AG04449 (cell line): ENCODE measurements around the gene DTNBP1.

Source experiments
- CTCF ChIA-PET: fragments of 350-600 bp; formaldehyde crosslinking; extraction: SDS; loops from one replicate; lab custom pipeline; 2021; ENCODE audit warnings: antibody characterized with exemption; lab: Yijun Ruan, JAX
- POLR2A ChIA-PET: fragments of 400-600, 350-600 bp; formaldehyde crosslinking; extraction: SDS; loops from one replicate; lab custom pipeline; 2020; ENCODE audit warnings: antibody characterized with exemption, inconsistent platforms; lab: Yijun Ruan, JAX
- DNase-seq: peaks from one replicate; pipeline ENCODE4 v3.0.0-alpha.2; 2010; ENCODE audit warnings: low read depth, low spot score
- H3K4me3 ChIP-seq: 2 replicates; pipeline ENCODE4 v1.5.1; 2011; ENCODE audit warnings: low read depth, mild to moderate bottlenecking, control low read depth, low read length
- TF ChIP-seq, protein P1 (sequence below): IDR thresholded peaks from one replicate; pipeline ENCODE4 v1.5.1; 2011; ENCODE audit warnings: mild to moderate bottlenecking, moderate library complexity, low read length, control low read depth, inconsistent platforms; ENCODE audit not compliant: insufficient read depth; ENCODE audit errors: missing control alignments

The DTNBP1 gene

DNA sequence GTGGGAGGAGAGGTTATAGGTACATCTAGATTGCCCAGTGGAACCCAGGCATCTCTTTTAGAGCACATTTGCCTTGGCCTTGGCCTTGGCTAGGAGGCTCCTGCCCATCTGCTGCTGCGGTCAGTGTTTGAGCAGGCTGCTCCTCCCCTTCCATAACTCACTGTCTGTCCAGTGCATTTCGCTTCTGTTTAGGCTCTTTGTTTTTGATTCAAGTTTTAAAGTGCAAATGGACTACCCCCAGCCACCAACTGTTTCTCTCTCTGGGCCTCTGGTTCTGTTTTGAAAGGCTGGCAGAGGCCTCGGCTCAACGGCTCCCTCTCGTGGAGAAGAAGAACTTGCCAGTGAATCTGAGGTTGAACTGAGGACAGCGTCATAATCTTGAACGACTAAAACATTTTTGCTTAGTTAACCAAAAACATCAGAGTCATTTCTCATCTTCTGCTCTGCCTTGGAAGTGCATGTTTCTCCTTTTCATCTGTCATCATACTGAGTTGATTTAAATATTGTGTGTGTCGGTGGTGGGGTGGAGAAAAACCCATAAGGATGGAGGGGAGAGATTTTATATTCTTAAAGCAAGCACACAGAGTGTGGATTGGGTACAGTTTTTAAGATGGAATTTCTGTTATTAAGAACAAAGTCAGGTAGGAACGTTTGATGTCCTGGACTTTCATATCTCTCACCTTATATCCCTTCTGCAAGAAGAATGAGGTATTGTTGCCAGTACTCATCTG lies 171.4 kb downstream of the DTNBP1 start:
- DNase-seq = peak; percentile 50
- TF ChIP-seq, protein P1, sequence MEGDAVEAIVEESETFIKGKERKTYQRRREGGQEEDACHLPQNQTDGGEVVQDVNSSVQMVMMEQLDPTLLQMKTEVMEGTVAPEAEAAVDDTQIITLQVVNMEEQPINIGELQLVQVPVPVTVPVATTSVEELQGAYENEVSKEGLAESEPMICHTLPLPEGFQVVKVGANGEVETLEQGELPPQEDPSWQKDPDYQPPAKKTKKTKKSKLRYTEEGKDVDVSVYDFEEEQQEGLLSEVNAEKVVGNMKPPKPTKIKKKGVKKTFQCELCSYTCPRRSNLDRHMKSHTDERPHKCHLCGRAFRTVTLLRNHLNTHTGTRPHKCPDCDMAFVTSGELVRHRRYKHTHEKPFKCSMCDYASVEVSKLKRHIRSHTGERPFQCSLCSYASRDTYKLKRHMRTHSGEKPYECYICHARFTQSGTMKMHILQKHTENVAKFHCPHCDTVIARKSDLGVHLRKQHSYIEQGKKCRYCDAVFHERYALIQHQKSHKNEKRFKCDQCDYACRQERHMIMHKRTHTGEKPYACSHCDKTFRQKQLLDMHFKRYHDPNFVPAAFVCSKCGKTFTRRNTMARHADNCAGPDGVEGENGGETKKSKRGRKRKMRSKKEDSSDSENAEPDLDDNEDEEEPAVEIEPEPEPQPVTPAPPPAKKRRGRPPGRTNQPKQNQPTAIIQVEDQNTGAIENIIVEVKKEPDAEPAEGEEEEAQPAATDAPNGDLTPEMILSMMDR = peak; percentile 88
- ChIA-PET CTCF (interaction anchor here (0.9 to 2.0 kb wide), 20 partner anchors 9 to 1280 kb away, joined by 3 to 6 read pairs (median 4); no protein-coding TSS in a partner anchor), POLR2A (no interaction called here)
- H3K4me3 ChIP-seq = no peak overlapping the region

DNA sequence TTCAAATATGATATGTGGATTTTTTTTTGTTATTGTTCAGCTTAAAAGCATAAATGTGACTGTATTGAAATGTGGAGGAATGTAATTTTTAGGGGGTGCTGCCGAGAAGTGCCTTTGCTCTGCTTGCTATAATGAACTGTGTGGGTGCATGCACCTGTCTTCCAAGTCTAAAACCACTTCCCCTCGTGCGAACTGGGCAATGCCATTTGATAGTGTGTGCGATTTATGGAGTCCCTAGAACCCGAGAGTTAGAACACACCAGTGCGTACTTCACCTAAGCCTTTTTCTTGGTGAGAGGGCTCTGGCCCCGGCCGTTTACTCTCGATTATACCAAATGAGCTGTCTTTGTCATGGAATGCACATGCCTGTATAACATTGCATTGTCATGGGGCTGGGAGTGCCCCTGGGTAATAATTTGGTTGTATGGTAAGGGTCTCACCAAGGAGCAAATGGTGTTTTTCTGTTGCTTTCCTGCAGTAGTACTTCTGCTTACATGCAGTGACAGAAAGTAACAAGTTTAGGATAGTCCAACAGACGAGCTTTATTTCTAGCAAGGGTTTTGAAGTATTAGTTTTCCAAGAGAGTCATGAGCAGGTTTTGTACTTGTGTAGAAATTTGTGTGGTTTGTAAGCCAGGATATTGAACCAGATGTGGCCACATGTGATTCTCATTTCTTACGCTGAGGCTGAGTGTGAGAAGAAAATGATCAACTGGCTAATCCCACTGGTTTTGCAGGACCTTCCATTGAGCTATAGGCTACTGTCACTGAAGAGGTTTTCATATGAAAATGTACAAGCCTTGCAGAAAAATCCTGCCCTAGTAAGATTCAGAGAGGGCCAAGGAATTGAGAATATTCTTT lies 172.4 kb downstream of the DTNBP1 start:
- TF ChIP-seq, protein P1 = no peak
- ChIA-PET CTCF (interaction anchor here (0.8 to 2.0 kb wide), 17 partner anchors 8 to 1361 kb away, joined by 3 to 6 read pairs (median 4); no protein-coding TSS in a partner anchor), POLR2A (no interaction called here)
- H3K4me3 ChIP-seq = no peak overlapping the region
- DNase-seq = no peak

DNA sequence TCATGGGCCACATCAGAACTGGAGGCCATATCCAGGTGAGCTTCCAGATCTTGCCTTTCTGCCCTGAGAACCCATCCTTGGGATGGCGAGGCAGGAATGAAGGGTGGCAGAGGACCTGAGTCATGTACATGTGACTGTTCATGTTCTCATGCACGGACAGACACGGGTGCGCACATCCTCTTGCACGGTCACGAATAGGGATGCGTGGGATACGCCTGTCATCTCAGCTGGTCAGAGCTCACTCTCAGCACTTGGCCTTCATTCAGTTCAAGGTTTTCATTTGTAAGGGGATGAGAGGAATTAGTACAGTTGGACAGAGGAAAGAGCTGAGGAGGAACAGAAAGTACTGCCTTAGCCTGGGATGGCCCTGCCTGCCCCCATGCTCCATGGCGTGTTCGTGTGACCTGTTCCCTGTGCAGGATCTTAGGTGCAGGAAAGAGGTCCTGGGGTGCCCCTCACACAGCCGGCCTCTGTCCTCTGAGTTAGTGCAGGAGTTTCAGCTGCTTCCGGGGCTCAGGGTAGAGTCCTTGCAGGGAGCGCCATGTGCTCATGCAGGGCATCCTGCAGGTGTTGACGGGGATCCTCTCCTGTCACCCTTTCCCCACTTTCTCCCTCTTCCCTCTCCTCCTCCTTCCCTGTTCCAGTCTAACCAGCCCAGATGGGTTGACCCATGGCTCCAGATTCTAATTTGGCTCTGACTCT lies 173.4 kb downstream of the DTNBP1 start:
- ChIA-PET CTCF (interaction anchor here (1.3 to 2.0 kb wide), 5 partner anchors 14 to 1360 kb away, joined by 3 to 6 read pairs (median 4); no protein-coding TSS in a partner anchor), POLR2A (no interaction called here)
- no peak for DNase-seq
- H3K4me3 ChIP-seq = no peak overlapping the region
- TF ChIP-seq, protein P1 = no peak

DNA sequence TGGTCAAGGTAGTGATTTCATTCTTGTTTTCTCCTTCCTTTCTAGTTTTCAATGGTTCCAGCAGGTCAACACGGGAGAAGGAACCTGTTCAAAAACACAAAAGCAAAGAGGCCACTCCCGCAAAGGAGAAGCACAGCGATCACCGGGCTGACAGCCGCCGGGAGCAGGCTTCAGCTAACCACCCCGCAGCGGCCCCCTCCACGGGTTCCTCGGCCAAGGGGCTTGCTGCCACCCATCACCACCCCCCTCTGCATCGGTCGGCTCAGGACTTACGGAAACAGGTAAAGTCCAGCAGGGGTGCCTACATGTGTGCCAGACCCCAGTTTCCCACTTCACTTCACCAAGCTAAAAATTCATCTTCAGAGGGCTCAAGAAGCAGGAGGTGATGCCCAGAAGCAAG lies 175.6 kb downstream of the DTNBP1 start:
- ChIA-PET POLR2A (no interaction called here), CTCF (no interaction called here)
- DNase-seq = no peak
- TF ChIP-seq, protein P1 = no peak
- H3K4me3 ChIP-seq = no peak overlapping the region

DNA sequence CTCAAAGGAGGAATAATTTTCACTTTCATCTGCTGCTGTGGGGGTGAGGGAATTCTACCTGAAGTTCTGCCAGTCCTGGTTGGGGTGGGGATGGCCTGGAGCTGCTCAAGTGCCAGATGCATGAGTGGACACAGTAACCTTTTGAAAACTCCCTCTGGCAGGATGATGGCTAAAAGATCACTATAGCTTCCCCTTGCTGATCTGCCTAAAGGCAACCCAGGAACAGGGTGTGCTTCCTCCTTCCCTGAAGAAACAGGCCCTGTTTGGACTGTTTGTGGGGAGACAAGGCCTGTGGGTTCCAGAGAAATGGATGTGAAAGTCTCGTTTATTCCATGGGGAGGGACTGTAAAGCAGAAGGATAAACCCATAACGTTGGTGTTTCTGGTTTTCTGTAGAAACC lies 176.9 kb downstream of the DTNBP1 start:
- ChIA-PET POLR2A (no interaction called here), CTCF (interaction anchor here (1.3 kb wide), 1 partner anchor 44 kb away, joined by 4 read pairs; no protein-coding TSS in a partner anchor)
- no peak overlapping the region for H3K4me3 ChIP-seq
- no peak for DNase-seq
- TF ChIP-seq, protein P1 = no peak
